GM12891 (cell line): ENCODE data around the gene TRIO.

Experiments
- POLR2A ChIP-seq: IDR thresholded peaks from 2 replicates; pipeline ENCODE4 v1.6.1; 2011; ENCODE audit warnings: low read depth, low read length, control low read depth
- TAF1 ChIP-seq: IDR thresholded peaks from 2 replicates; pipeline ENCODE4 v1.6.1; 2011; ENCODE audit warnings: low read depth, low read length, control low read depth

- TF ChIP-seq POLR2A: no peak
- TF ChIP-seq TAF1: no peak
Observed at GRCh38 chr5:14226554-14226953, 83.4 kb downstream of the TRIO start.
